Measurements from ENCODE around the gene TCF7L1.

Gene TCF7L1

DNA sequence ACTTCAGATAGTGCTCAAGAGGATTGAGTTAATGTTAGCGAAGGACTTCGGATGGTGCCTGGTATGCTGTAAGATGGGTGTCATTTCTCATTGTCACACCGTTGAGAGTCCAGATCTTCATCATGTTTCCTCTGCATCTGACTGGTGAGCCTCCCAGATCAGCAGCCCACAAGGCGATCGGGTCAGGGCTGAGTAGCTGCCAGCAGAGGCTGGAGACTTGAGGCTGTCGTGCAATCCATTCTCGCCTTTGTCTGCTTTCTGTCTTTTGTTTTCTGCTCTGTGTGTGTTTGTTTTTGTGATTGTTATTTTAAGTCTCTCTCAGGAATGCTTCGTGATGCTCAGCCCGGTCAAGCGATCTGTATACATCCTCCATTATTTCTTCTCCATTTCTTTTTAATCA is 98.8 kb downstream of the TCF7L1 start:
- no peak for DNase-seq

DNA sequence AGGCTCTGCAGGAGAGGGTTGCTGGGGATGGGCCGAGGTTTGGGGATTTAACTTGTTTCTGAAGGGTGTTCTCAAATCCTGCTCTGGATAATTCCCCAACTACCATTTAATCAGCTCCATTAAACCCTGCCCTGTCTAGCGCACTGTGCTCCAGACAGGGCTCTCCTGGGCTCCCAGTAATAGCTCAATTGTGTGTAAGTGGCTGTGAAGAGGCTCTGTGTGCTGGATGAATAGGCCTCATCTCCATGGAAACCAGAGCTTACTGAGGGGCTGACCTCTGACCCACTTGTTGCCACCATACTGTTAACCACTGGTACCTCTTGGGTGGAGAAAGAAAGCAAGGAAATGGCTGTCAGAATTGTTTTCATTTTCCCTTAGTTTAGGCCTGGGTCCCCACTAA is 101.7 kb downstream of the TCF7L1 start:
- no peak for DNase-seq

DNA sequence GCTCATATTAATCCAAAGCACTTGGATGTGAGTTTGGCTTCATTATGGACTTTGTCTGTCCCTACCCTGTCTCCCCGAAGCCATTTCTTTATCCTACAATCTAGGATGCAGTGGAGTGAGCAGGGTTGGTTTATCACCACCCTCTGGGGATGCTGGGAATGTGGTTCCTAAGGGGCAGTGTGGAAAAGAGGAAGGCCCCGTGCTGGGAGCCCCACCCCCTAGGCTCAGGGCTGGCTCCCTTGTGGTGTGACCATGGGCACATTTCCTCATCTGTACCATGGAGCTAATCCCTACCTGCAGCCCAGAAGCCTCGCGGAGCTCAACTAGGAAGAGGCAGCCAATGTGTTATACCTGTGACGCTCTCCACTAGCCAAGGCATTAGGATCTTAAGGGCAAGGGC is 102.1 kb downstream of the TCF7L1 start:
- DNase-seq = no peak

- no peak for DNase-seq
Observed at GRCh38 chr2:85236084-85236483, 102.9 kb downstream of the TCF7L1 start.

DNA sequence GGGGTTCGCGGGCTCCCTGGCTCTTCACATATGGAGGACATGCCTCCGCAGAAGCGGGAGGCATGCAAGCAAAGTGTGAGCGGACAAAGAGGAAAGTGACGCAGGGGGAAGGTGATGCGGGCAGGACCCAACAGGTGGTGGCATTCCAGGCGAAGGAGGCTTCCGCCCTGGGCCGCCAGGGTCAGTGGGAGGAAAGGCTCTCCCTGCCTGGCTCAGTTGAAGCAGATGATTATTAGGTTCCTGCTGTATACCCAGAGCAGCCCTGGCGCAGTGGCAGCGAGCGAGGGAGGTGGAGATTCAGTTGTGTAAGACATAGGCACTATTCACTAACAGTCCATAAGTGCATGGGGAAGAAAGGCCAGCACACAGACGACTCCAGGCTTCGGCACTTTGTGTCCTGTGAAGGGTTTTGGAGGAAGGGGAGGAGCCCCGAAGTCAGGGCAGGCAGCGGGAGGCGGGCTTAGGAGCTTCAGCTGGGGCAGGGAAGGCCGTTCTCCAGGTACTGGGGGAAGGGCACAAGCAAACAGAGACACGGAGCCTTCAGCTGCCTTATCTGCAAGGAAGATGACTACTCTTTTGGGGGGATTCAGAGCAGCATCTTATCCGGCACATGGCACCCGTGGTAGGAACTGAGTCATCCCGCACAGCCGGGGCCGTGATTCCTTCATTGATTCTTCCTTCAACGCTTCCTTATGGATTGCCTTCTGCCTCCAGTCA is 104.8 kb downstream of the TCF7L1 start:
- DNase-seq = no peak

- no peak for DNase-seq
Observed at GRCh38 chr2:85238607-85239006, 105.4 kb downstream of the TCF7L1 start.

DNA sequence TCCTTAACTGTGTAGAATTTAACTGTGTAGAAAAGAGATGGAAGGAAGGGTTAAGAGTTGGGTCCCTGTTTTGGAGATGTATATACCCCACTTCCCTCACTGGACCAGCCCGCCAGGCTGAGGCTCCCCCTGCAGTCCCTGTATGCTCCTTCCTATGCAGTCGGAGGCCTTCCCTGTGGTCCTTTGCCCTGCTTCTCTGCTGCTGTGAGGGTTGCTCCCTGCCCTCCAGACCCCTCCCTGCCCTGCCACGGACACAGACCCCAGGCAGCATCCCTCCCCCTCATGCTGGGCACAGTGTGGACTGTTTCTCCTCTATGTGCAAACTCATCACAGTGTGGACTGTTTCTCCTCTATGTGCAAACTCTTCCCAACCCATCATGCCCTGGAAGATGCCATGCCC is 105.9 kb downstream of the TCF7L1 start:
- DNase-seq = no peak

DNA sequence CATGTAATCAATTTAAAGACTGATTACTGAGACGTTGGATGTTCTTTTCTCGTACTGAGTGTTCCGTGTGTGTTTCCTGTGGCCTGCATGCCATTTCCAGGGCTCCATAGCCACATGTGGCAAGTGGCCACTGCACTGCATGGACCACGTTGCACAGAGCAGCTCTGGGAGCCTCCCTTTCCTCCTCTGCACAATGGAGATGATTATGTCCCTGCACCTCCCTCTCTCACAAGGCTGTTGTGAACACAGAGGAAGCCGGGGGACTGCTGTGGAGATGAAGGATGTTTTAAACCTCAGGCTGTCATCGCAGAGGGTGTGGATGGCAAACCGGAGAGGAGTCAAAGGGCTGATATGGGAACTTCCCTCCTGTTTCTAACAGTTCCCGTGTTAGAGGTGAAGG is 106.9 kb downstream of the TCF7L1 start:
- DNase-seq = no peak

GRCh38 chr2:85242321-85242720 is 109.1 kb downstream of the TCF7L1 start:
- no peak for DNase-seq

DNA sequence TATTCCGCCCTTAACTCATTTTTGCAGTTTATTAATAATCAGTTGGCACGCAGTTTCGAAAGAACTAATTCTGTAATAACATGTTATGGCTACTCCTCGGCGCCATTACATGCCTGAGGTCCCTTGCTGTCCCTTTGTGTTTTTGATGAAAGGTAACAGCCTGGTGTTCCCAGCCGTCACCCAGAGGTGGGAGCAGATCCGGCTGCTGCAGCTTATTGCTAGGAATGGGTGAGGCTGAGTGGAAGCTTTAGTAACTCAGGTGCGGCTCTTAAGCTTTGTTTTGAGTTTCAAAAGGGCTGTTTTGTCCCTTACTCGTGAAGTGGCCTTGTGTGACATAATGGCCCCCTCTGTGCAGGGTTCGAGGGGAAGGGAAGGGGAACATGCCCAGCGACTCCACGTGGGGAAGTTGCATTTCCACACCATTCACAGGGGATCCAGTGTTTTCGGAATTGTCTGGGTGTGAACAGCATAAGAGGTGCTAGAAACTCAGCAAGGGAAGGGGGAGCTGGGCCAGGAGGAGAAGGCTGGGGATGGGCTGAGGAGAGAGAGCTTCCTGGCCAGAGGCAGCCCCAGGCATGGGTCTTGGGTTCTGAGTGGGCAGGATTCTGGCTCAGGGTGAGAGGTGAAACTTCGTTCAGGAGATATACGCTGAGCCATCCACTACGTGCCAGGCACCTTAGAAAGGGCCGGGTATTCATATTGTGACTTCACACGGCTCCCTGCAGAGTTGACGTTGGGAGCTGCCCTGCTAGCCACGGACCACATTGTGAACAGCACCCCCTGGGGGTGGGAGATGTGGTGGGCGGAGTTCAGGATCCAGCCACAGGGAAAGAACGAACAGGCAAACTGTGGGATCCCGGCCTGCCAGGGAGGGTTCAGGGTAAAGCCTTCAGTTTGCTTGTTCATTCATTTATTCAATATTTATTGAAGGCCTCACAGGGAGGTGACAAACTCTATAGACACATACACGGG is 110.2 kb downstream of the TCF7L1 start:
- no peak for DNase-seq

DNA sequence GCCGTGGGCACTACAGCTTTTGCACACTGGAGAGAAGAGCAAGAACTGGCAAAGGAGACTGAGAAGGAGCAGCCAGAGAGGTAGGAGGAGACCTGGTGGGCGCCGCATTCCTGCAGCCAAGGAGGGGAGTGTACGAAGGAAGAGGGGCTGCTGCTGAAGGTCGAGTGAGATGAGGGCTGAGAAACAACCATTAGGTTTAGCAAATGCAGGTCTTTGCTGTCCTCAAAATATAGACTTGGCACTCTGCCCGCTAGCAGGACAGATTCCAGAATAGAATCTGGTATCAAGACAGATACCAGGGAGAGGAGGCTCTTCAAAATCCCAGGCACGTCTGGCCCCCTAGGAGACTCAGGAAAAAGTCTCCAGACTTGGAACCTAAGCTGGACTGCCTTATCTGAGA is 111.6 kb downstream of the TCF7L1 start:
- DNase-seq = no peak

GRCh38 chr2:85245891-85246290 is 112.7 kb downstream of the TCF7L1 start:
- DNase-seq = no peak

DNA sequence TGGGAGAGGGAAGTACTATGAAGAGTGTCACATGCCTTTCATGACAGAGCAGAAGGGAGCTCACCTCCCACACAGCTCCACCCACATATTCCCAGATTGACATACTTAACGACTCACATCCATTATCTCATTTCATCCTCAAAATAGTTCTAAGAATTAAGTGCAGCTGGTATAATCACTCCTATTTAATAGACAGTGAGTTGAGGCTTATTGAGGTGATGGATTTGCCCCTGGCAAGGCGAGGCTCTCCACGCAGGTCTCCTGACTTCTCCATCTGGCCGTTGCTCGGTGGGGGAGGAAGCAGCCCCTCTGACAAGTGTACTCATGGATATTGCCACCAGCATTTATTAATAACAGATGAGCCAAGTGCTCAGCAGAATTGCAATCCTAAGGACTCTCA is 113.2 kb downstream of the TCF7L1 start:
- DNase-seq = no peak

DNA sequence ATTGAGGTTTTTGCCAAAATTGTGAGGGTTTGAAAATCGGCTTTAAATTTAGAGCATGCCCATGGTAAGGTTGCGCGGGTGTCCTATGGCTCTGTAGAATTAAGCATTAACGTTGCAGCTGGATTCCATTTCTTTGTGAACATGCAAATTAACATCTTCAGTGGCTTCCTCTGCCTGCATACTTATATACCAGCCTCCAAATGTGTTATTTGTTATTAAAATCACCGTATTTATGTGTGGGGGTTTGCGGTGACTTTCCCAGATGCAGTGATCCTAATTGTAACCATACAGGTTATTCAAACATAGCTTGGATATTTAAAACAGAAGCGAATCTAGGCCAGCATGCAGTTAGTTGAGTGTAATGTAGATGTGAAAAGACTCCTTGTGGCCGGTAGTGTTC is 114.4 kb downstream of the TCF7L1 start:
- DNase-seq = no peak

- no peak for DNase-seq
Observed at GRCh38 chr2:85248773-85249509, 115.7 kb downstream of the TCF7L1 start.

DNA sequence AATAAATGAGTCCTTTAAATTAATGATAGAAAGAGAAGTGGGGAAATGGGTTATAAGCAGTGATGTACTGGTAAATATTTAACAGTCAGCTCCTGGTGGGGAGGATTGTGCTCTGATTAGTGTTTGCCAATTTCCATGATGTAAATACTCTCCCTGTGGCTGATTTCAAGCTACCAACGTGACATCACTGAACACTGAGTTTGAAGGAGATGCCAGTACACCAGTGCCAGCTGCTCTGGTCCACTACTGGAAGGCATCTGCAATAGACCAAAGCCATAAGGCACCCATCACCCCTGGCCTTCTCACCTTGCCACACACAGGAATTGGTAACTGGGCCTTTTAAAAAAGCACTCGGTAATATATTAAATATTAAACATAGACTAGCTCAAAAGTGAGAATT is 116.9 kb downstream of the TCF7L1 start:
- no peak for DNase-seq

- DNase-seq = no peak
Observed at GRCh38 chr2:85251070-85251616, 118.0 kb downstream of the TCF7L1 start.

- DNase-seq = no peak
Observed at GRCh38 chr2:85253890-85254289, 120.7 kb downstream of the TCF7L1 start.

GRCh38 chr2:85254540-85255300 is 121.5 kb downstream of the TCF7L1 start:
- DNase-seq = no peak

GRCh38 chr2:85255456-85255812 is 122.2 kb downstream of the TCF7L1 start:
- DNase-seq = no peak

- no peak for DNase-seq
Observed at GRCh38 chr2:85255813-85256594, 122.8 kb downstream of the TCF7L1 start.
